ENCODE results near the gene GABRB2.

Gene GABRB2
- total RNA-seq = 0 reads per million in 3 donors

DNA sequence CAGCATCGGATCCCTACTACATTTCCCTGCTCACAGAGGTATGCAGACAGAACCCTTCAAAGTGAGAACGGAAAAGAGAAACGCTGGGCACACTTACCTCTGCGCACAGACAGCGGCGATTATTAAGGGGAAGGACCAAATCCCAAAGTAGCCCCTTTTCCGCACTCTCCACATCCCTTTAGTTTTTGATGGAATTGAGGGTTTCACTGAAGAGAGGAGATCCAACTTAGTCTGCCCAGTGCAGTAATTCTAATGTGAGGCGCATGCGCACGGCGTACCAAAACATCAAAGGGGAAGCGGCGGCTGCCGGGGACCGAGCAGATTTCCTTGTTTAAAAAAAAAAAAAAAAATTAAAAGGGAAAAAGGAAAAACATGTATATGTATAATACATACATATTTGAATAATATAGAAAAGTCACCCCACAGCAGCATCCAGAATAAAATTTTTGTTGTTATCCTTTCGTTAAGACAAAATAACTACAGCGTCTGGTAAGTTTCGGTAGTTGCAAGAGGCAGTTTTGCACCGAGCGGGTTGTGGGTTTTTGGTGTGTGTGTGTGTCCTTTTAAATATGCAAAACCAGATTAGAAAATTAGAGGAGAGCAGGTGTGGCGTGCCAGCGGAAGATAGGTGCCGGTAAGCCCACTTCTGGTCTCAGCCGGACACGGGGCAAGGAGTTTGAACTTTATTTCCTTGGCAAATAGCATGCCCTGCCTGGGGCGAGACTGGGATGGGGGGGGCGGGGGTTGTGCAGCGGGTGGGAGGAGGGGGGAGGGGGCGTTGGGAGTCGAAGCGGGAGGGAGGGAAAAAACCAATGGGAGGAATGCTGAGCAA is at the start of gene GABRB2:
TSS of gene GABRB2 (minus strand) at position 256 of the 832 bp plus-strand sequence. CDS start at position 174, 82 bp downstream.
- no peak for DNase-seq
- Histone ChIP-seq H3K36me3 (ENCODE audit: control insufficient read depth, insufficient read depth, low read length) (no peaks in the 10 kb centered on the region), H3K27me3 (replicated peaks; ENCODE audit: control insufficient read depth, insufficient read depth, low read length, poor library complexity, severe bottlenecking) (peaks cover 18% of the 10 kb centered on the region), H3K9me3 (ENCODE audit: control insufficient read depth, low read length) (no peaks in the 10 kb centered on the region), H3K4me3 (ENCODE audit: insufficient read depth, low read depth, low read length, poor library complexity, severe bottlenecking) (peak within 1 kb of the TSS; percentile 1), H3K4me1 (ENCODE audit: control insufficient read depth, insufficient read depth, low read length, poor library complexity, severe bottlenecking) (no peaks in the 10 kb centered on the region), H3K27ac (ENCODE audit: insufficient read depth, low read length, poor library complexity, severe bottlenecking) (no peak within 1 kb of the TSS)

DNA sequence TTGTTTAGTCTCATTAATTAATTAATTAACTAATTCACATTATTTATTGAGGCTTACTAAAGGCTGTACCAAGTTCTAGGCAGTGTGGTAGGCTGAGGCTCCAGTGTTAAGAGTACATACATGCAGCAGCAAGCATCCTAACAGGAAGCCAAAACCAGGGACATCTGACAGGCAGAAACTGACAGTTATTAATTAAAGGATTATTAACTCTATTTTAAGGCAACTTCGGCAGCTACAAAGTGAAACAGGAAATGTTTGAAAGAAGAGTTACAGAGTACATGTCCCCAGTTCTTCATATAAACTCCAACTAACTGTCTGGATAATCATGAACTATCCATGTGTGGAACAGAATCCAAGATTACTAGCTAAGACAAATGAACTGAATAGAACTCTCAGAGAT is 39.3 kb upstream of the GABRB2 start:
- no peaks in the 10 kb centered on the region for H3K36me3 ChIP-seq (ENCODE audit: control insufficient read depth, insufficient read depth, low read length)
- no peak overlapping the region for H3K27ac ChIP-seq (ENCODE audit: insufficient read depth, low read length, poor library complexity, severe bottlenecking)
- H3K9me3 ChIP-seq (ENCODE audit: control insufficient read depth, low read length) = no peaks in the 10 kb centered on the region
- no peak overlapping the region for H3K4me3 ChIP-seq (ENCODE audit: insufficient read depth, low read depth, low read length, poor library complexity, severe bottlenecking)
- no peaks in the 10 kb centered on the region for H3K4me1 ChIP-seq (ENCODE audit: control insufficient read depth, insufficient read depth, low read length, poor library complexity, severe bottlenecking)
- no peak for DNase-seq
- H3K27me3 ChIP-seq (replicated peaks; ENCODE audit: control insufficient read depth, insufficient read depth, low read length, poor library complexity, severe bottlenecking) = no peaks in the 10 kb centered on the region

DNA sequence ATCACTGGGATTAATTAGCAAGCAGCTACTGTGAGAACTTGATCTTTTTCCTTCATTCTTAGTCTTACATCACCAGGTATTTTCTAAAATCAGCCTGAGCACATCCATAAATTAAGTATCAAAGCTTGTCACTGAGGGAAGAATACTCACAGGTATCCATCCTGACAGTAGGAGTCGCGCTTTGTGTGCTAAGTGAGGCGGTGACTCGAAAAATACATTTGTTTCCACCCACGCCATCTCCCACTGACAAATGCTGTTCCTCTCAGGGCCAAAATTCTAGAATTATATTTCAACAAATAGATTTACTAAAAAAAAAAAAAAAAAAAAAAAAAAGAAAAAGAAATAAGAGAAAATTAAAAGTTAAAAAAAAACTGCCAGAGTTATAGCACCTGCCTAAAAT is 34.1 kb upstream of the GABRB2 start:
- DNase-seq = no peak
- peaks cover 4% of the 10 kb centered on the region for H3K9me3 ChIP-seq (ENCODE audit: control insufficient read depth, low read length)

DNA sequence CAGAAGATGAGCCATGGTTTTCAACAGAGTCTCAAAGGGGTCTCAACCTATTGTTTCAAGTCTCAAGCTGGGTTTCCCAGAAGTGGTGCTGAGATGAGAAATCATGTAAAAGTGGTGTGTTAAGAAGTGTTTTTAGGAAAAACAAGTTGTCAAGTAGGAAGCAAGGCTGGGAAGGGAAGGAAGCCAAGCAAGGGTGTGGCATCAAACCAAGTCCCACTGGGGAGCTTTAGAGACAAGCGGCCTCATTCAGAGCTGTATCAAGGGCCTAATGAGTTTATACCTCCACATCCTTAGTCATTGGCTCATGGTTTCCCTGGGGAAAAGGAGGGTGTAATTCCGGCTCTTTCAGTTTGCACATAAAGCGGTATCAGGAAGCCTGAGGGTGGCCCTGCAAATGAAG is 26.4 kb upstream of the GABRB2 start:
- Histone ChIP-seq H3K36me3 (ENCODE audit: control insufficient read depth, insufficient read depth, low read length) (no peaks in the 10 kb centered on the region), H3K9me3 (ENCODE audit: control insufficient read depth, low read length) (no peaks in the 10 kb centered on the region), H3K4me1 (ENCODE audit: control insufficient read depth, insufficient read depth, low read length, poor library complexity, severe bottlenecking) (no peaks in the 10 kb centered on the region), H3K27ac (ENCODE audit: insufficient read depth, low read length, poor library complexity, severe bottlenecking) (no peak overlapping the region), H3K4me3 (ENCODE audit: insufficient read depth, low read depth, low read length, poor library complexity, severe bottlenecking) (no peak overlapping the region), H3K27me3 (replicated peaks; ENCODE audit: control insufficient read depth, insufficient read depth, low read length, poor library complexity, severe bottlenecking) (no peaks in the 10 kb centered on the region)
- DNase-seq = no peak

More for the DNA sequence above, 34.1 kb upstream of the GABRB2 start:
- Histone ChIP-seq H3K27me3 (replicated peaks; ENCODE audit: control insufficient read depth, insufficient read depth, low read length, poor library complexity, severe bottlenecking) (no peaks in the 10 kb centered on the region), H3K4me1 (ENCODE audit: control insufficient read depth, insufficient read depth, low read length, poor library complexity, severe bottlenecking) (no peaks in the 10 kb centered on the region), H3K36me3 (ENCODE audit: control insufficient read depth, insufficient read depth, low read length) (no peaks in the 10 kb centered on the region), H3K4me3 (ENCODE audit: insufficient read depth, low read depth, low read length, poor library complexity, severe bottlenecking) (no peak overlapping the region), H3K27ac (ENCODE audit: insufficient read depth, low read length, poor library complexity, severe bottlenecking) (no peak overlapping the region)

DNA sequence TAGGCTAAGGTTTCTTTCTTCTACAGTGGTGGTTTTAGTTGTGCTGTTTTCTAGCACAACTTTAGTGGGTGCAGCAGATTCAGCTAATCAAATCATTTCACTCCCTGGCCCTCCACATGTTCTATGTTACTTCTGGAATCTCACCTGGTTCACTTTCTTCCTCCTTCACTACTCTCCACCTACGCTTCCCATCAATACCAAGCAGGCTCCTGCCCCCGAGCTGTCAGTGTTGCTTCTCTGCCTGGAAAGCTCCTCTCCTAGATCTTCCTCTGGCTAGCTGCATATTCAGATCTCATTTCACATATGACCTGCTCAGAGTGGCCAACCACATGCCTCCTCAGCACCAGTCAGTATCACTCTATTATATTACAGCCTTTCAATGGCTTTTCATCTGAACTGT is 19.6 kb upstream of the GABRB2 start:
- Histone ChIP-seq H3K27ac (ENCODE audit: insufficient read depth, low read length, poor library complexity, severe bottlenecking) (no peak overlapping the region), H3K4me1 (ENCODE audit: control insufficient read depth, insufficient read depth, low read length, poor library complexity, severe bottlenecking) (no peaks in the 10 kb centered on the region), H3K9me3 (ENCODE audit: control insufficient read depth, low read length) (no peaks in the 10 kb centered on the region), H3K27me3 (replicated peaks; ENCODE audit: control insufficient read depth, insufficient read depth, low read length, poor library complexity, severe bottlenecking) (no peaks in the 10 kb centered on the region), H3K36me3 (ENCODE audit: control insufficient read depth, insufficient read depth, low read length) (no peaks in the 10 kb centered on the region), H3K4me3 (ENCODE audit: insufficient read depth, low read depth, low read length, poor library complexity, severe bottlenecking) (no peak overlapping the region)
- no peak for DNase-seq

DNA sequence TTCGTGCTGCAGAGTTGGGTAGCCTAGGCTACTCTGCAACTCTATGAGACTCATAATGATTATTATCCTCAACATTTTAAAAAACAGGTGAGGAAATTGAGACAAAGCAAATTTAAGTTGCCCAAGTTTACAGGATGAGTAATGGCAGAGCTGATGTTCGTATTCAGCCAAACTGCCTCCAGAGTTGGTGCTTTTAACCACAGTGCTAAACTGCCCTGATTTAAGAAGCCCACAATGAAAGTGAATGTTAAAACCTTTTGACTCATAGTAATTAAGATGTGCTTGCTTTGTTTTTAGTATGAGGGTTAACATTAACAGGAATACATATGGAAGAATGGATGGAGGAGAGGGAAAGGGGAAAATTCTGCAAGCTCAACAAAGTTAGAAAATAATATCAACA is 15.9 kb upstream of the GABRB2 start:
- Histone ChIP-seq H3K9me3 (ENCODE audit: control insufficient read depth, low read length) (no peaks in the 10 kb centered on the region), H3K36me3 (ENCODE audit: control insufficient read depth, insufficient read depth, low read length) (no peaks in the 10 kb centered on the region), H3K27ac (ENCODE audit: insufficient read depth, low read length, poor library complexity, severe bottlenecking) (no peak overlapping the region), H3K4me3 (ENCODE audit: insufficient read depth, low read depth, low read length, poor library complexity, severe bottlenecking) (no peak overlapping the region), H3K4me1 (ENCODE audit: control insufficient read depth, insufficient read depth, low read length, poor library complexity, severe bottlenecking) (no peaks in the 10 kb centered on the region), H3K27me3 (replicated peaks; ENCODE audit: control insufficient read depth, insufficient read depth, low read length, poor library complexity, severe bottlenecking) (no peaks in the 10 kb centered on the region)
- DNase-seq = no peak

DNA sequence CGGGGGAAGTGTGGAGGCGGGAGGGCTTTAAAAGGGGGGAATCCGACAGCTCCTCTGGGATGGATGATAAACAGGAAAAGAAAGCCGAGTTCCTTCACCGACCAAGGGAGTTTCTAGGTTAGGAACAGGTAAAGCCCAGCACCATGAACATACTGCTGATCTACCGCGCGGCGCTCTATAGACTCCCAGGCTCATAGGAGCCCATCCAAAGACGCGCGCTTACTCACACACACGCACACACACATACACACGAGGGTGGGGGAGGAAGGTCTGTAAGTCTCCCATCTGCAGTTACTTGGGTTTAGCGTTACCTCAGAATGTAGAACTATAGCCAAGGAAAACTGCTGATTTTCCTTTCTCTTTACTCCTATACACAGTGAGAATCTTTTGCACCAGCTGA is 2.6 kb upstream of the GABRB2 start:
- Histone ChIP-seq H3K4me3 (ENCODE audit: insufficient read depth, low read depth, low read length, poor library complexity, severe bottlenecking) (no peak overlapping the region), H3K4me1 (ENCODE audit: control insufficient read depth, insufficient read depth, low read length, poor library complexity, severe bottlenecking) (no peaks in the 10 kb centered on the region), H3K27me3 (replicated peaks; ENCODE audit: control insufficient read depth, insufficient read depth, low read length, poor library complexity, severe bottlenecking) (peaks cover 18% of the 10 kb centered on the region), H3K9me3 (ENCODE audit: control insufficient read depth, low read length) (no peaks in the 10 kb centered on the region), H3K36me3 (ENCODE audit: control insufficient read depth, insufficient read depth, low read length) (no peaks in the 10 kb centered on the region), H3K27ac (ENCODE audit: insufficient read depth, low read length, poor library complexity, severe bottlenecking) (no peak overlapping the region)
- DNase-seq = no peak

DNA sequence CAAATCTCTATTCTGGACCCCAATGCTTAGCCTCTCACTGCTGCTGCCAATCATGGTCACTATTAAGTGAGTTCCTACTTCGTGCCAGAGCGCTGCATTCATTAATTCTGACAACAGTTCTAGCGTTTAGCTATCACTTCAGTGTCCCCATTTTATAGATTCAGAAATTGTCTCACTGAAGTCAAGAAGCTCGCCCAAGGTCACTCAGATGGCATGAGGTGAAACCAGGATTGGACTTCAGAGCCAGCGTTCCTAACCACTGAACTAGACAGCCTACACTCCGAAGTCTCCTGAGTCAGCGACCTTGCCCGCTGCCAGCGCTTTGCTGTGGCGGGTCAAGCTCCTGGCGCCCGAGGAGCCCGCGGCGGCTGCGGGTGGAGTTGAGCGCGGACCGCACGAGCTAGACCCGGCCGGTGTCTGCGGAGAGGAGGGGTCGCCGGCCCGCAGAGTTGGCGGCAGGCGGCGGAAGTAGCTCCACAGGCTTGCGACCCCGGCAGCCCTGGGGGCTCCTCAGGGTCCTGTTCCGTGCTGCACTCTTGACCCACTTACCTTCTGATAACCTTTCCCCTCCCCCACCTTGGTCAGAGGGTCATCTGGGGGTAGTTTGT is 2.1 kb upstream of the GABRB2 start:
- H3K36me3 ChIP-seq (ENCODE audit: control insufficient read depth, insufficient read depth, low read length) = no peaks in the 10 kb centered on the region
- no peak overlapping the region for H3K27ac ChIP-seq (ENCODE audit: insufficient read depth, low read length, poor library complexity, severe bottlenecking)
- H3K27me3 ChIP-seq (replicated peaks; ENCODE audit: control insufficient read depth, insufficient read depth, low read length, poor library complexity, severe bottlenecking) = peaks cover 18% of the 10 kb centered on the region
- H3K9me3 ChIP-seq (ENCODE audit: control insufficient read depth, low read length) = no peaks in the 10 kb centered on the region
- DNase-seq = no peak
- no peaks in the 10 kb centered on the region for H3K4me1 ChIP-seq (ENCODE audit: control insufficient read depth, insufficient read depth, low read length, poor library complexity, severe bottlenecking)
- H3K4me3 ChIP-seq (ENCODE audit: insufficient read depth, low read depth, low read length, poor library complexity, severe bottlenecking) = no peak overlapping the region

DNA sequence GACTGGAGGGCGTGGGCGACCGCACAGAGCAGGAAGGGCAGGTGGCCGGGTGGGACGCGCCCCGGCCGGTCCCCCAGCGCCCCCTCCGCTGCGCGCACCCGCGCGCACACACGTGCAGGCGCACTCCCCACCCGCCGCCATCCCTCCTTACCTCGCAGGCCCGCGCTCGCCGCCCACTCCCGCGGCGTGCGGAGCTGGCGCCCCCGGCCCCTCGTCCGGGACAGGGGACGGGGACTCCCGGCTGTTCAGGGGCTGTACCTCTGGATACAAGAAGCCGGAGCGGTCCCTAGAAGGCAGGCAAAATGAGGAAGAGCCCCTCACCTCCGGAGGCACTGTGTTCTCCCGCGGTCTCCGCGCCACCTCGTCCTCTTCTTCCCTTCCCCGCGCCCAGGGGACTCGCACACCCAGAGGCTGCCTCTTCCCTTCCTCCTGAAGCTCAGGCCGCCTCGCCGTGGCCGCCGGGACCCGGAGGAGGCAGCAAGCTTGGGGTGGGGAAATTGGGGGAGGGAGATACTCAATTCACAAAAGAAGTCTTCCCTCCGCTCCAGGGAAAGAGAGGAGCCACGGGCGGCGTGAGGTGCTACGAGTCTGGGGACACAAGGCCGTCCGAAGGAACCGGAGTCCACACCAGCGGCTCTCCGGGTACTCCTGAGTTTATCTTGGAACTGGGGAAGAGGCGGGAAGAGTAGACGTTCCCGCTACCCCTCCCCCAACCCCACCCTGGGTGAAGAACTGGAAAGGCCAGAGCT is 1.4 kb upstream of the GABRB2 start:
- no peaks in the 10 kb centered on the region for H3K9me3 ChIP-seq (ENCODE audit: control insufficient read depth, low read length)
- H3K36me3 ChIP-seq (ENCODE audit: control insufficient read depth, insufficient read depth, low read length) = no peaks in the 10 kb centered on the region
- H3K27me3 ChIP-seq (replicated peaks; ENCODE audit: control insufficient read depth, insufficient read depth, low read length, poor library complexity, severe bottlenecking) = peaks cover 18% of the 10 kb centered on the region
- H3K4me3 ChIP-seq (ENCODE audit: insufficient read depth, low read depth, low read length, poor library complexity, severe bottlenecking) = no peak overlapping the region
- no peak overlapping the region for H3K27ac ChIP-seq (ENCODE audit: insufficient read depth, low read length, poor library complexity, severe bottlenecking)
- DNase-seq = no peak
- no peaks in the 10 kb centered on the region for H3K4me1 ChIP-seq (ENCODE audit: control insufficient read depth, insufficient read depth, low read length, poor library complexity, severe bottlenecking)

DNA sequence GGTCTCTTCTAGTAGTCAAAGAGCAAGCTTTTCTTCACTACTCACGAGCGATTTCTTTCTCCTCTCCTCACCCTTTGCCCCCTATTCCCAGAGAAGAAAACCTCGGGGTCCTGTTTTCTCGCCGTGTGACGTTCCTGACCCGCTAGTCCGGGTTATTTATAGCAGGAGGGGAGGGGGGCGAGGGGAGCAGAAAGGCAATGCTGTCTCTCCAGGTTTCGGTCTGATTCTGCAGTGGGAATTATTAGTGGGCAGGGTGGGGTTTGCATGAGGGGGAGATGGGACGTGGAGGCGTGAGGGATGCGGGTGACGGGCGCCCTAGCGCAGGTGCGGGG is 847 bp upstream of the GABRB2 start:
- H3K4me3 ChIP-seq (ENCODE audit: insufficient read depth, low read depth, low read length, poor library complexity, severe bottlenecking) = no peak overlapping the region
- DNase-seq = no peak
- peaks cover 18% of the 10 kb centered on the region for H3K27me3 ChIP-seq (replicated peaks; ENCODE audit: control insufficient read depth, insufficient read depth, low read length, poor library complexity, severe bottlenecking)
- H3K27ac ChIP-seq (ENCODE audit: insufficient read depth, low read length, poor library complexity, severe bottlenecking) = no peak overlapping the region
- H3K4me1 ChIP-seq (ENCODE audit: control insufficient read depth, insufficient read depth, low read length, poor library complexity, severe bottlenecking) = no peaks in the 10 kb centered on the region
- no peaks in the 10 kb centered on the region for H3K9me3 ChIP-seq (ENCODE audit: control insufficient read depth, low read length)
- no peaks in the 10 kb centered on the region for H3K36me3 ChIP-seq (ENCODE audit: control insufficient read depth, insufficient read depth, low read length)

Measured in effector memory CD4-positive, alpha-beta T cell (primary cell).